ENCODE results near the gene MS4A6E.

- no peak for TF ChIP-seq CTCF (IDR thresholded peaks at IDR 0.05)
- TF ChIP-seq POLR2A (IDR thresholded peaks at IDR 0.05), result no peak
- TF ChIP-seq POLR2AphosphoS5 (IDR thresholded peaks at IDR 0.05), result no peak
These were observed 23.4 kb upstream of the MS4A6E start for GRCh38 chr11:60303661-60304060.
